ENCODE results near the gene CASP7.

DNA sequence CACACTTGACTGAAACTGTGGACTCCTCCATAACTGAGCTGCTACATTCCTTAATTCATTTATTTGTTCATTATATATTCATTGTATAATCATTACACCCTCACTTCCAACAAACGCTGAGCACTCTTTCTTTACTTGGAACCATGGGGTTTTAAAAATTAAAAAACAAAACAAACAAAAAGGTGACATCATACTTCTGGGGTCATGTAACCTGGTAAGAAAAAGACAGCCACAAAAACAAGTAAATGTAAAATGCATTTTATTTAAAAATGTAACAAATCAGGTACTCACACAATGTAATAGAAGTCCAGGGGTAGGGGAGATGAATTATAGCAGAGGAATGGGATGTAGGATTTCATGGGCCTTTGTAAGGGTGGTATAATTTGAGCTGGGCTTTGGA is 96.8 kb downstream of the CASP7 start:
- TF ChIP-seq POLR2A (IDR thresholded peaks at IDR 0.05): no peak
- TF ChIP-seq, protein P1, sequence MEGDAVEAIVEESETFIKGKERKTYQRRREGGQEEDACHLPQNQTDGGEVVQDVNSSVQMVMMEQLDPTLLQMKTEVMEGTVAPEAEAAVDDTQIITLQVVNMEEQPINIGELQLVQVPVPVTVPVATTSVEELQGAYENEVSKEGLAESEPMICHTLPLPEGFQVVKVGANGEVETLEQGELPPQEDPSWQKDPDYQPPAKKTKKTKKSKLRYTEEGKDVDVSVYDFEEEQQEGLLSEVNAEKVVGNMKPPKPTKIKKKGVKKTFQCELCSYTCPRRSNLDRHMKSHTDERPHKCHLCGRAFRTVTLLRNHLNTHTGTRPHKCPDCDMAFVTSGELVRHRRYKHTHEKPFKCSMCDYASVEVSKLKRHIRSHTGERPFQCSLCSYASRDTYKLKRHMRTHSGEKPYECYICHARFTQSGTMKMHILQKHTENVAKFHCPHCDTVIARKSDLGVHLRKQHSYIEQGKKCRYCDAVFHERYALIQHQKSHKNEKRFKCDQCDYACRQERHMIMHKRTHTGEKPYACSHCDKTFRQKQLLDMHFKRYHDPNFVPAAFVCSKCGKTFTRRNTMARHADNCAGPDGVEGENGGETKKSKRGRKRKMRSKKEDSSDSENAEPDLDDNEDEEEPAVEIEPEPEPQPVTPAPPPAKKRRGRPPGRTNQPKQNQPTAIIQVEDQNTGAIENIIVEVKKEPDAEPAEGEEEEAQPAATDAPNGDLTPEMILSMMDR (IDR thresholded peaks at IDR 0.05): no peak
